ENCODE results near the gene VPS11.

DNA sequence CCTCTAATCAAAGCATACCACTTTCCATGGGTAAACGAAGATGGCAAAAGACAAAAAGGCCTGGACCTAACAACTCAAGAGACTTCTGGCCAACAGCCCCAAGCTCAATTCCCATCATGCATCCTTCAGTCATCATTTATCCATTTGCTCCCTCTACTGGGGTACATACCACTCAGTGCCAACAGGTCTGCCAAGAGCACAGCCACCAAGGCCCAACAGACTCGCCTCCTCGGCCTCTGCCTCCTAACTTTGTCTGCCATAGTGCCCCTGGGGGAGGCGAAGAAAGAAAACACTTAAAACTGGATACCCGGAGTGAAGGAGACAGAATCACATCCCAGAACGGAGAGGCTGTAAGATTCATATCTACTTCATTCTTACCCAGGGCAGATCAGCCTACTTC, 11.7 kb upstream of the VPS11 start:
- TF ChIP-seq, protein P1, sequence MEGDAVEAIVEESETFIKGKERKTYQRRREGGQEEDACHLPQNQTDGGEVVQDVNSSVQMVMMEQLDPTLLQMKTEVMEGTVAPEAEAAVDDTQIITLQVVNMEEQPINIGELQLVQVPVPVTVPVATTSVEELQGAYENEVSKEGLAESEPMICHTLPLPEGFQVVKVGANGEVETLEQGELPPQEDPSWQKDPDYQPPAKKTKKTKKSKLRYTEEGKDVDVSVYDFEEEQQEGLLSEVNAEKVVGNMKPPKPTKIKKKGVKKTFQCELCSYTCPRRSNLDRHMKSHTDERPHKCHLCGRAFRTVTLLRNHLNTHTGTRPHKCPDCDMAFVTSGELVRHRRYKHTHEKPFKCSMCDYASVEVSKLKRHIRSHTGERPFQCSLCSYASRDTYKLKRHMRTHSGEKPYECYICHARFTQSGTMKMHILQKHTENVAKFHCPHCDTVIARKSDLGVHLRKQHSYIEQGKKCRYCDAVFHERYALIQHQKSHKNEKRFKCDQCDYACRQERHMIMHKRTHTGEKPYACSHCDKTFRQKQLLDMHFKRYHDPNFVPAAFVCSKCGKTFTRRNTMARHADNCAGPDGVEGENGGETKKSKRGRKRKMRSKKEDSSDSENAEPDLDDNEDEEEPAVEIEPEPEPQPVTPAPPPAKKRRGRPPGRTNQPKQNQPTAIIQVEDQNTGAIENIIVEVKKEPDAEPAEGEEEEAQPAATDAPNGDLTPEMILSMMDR (IDR thresholded peaks at IDR 0.05; ENCODE audit: low read length): peak; percentile 27
- no peak for TF ChIP-seq EZH2phosphoT487 (IDR thresholded peaks at IDR 0.05; ENCODE audit: low read length)
- TF ChIP-seq EZH2 (optimal IDR thresholded peaks at IDR 0.05; ENCODE audit: low read depth, low read length): no peak

Data from MM.1S (cell line).